ENCODE data around the gene KRTAP5-8. TPM values are rescaled to one million over a fixed set of nuclear protein-coding genes. Genes with fewer than 3 reads are reported as not detected.
A peak's percentile ranks its signal among the peaks of the same experiment; 100 is the strongest.
"Not testable (repeated sequence)": the region's sequence is repeated elsewhere in the genome, so short reads cannot be mapped to it uniquely, and the experiment has no call there.

The KRTAP5-8 gene
- not detected for total RNA-seq

GRCh38 chr11:71537977-71538665 is at the start of gene KRTAP5-8:
Gene KRTAP5-8, plus strand, starts transcription at chr11:71538025. Its CDS starts 31 bp downstream, at chr11:71538056.
- H3K27me3 Mint-ChIP-seq (ENCODE audit: low read depth); H3K36me3 Mint-ChIP-seq (ENCODE audit: insufficient read depth in 2 of 2); DNase-seq; H3K27ac Mint-ChIP-seq; ATAC-seq (replicated peaks in 1 of 2); H3K4me3 Mint-ChIP-seq: not testable (repeated sequence)
- H3K9me3 Mint-ChIP-seq: peaks cover 6 to 11% of the 10 kb centered on the region in 2 donors
- H3K4me1 Mint-ChIP-seq (ENCODE audit: low read depth): peaks cover 13% of the 10 kb centered on the region

- no peaks in the 10 kb centered on the region for H3K9me3 Mint-ChIP-seq
- ATAC-seq (replicated peaks in 1 of 2) (peak; percentile 11 to 16), DNase-seq (no peak)
- H3K4me3 Mint-ChIP-seq: peak overlapping the region; percentile 7 to 18
- H3K27me3 Mint-ChIP-seq (ENCODE audit: low read depth): no peaks in the 10 kb centered on the region
- H3K4me1 Mint-ChIP-seq (ENCODE audit: low read depth): peaks cover 27% of the 10 kb centered on the region
- H3K27ac Mint-ChIP-seq: peak overlapping the region; percentile 84
- peaks cover 10 to 27% of the 10 kb centered on the region in 2 donors for H3K36me3 Mint-ChIP-seq (ENCODE audit: insufficient read depth in 2 of 2)
These were observed 49.0 kb upstream of the KRTAP5-8 start for GRCh38 chr11:71488681-71489270.

- peak overlapping the region; percentile 84 for H3K27ac Mint-ChIP-seq
- ATAC-seq (replicated peaks in 1 of 2) (peak; percentile 88 to 96), DNase-seq (peak; percentile 67 to 73)
- H3K4me3 Mint-ChIP-seq: peak overlapping the region; percentile 23 to 36
- no peaks in the 10 kb centered on the region for H3K27me3 Mint-ChIP-seq (ENCODE audit: low read depth)
- H3K36me3 Mint-ChIP-seq (ENCODE audit: insufficient read depth in 2 of 2): peaks cover 9 to 26% of the 10 kb centered on the region in 2 donors
- H3K9me3 Mint-ChIP-seq: no peaks in the 10 kb centered on the region
- peaks cover 27% of the 10 kb centered on the region for H3K4me1 Mint-ChIP-seq (ENCODE audit: low read depth)
These were observed 48.3 kb upstream of the KRTAP5-8 start for GRCh38 chr11:71489311-71490043.

GRCh38 chr11:71490044-71490730 is 47.6 kb upstream of the KRTAP5-8 start:
- no peak for ATAC-seq (replicated peaks in 1 of 2)

GRCh38 chr11:71490731-71491390 is 47.0 kb upstream of the KRTAP5-8 start:
- no peak overlapping the region for H3K27ac Mint-ChIP-seq
- H3K4me1 Mint-ChIP-seq (ENCODE audit: low read depth): peaks cover 27% of the 10 kb centered on the region
- no peak for ATAC-seq (replicated peaks in 1 of 2)
- no peak overlapping the region for H3K4me3 Mint-ChIP-seq
- H3K9me3 Mint-ChIP-seq: no peaks in the 10 kb centered on the region
- no peaks in the 10 kb centered on the region for H3K27me3 Mint-ChIP-seq (ENCODE audit: low read depth)
- H3K36me3 Mint-ChIP-seq (ENCODE audit: insufficient read depth in 2 of 2): peaks cover 9 to 32% of the 10 kb centered on the region in 2 donors
- DNase-seq: no peak

More at GRCh38 chr11:71490044-71490730, 47.6 kb upstream of the KRTAP5-8 start:
- Mint-ChIP-seq H3K36me3 (ENCODE audit: insufficient read depth in 2 of 2) (peaks cover 9 to 31% of the 10 kb centered on the region in 2 donors), H3K27me3 (ENCODE audit: low read depth) (no peaks in the 10 kb centered on the region), H3K9me3 (no peaks in the 10 kb centered on the region), H3K4me3 (no peak overlapping the region), H3K27ac (peak overlapping the region; percentile 39), H3K4me1 (ENCODE audit: low read depth) (peaks cover 27% of the 10 kb centered on the region)
- no peak for DNase-seq

GRCh38 chr11:71491531-71491930 is 46.3 kb upstream of the KRTAP5-8 start:
- H3K36me3 Mint-ChIP-seq (ENCODE audit: insufficient read depth in 2 of 2): peaks cover 4 to 26% of the 10 kb centered on the region in 2 donors

GRCh38 chr11:71491940-71492339 is 45.9 kb upstream of the KRTAP5-8 start:
- no peak overlapping the region for H3K27ac Mint-ChIP-seq
- no peak for ATAC-seq (replicated peaks in 1 of 2)
- peaks cover 3 to 25% of the 10 kb centered on the region in 2 donors for H3K36me3 Mint-ChIP-seq (ENCODE audit: insufficient read depth in 2 of 2)
- DNase-seq: no peak
- H3K27me3 Mint-ChIP-seq (ENCODE audit: low read depth): no peaks in the 10 kb centered on the region
- no peaks in the 10 kb centered on the region for H3K9me3 Mint-ChIP-seq
- H3K4me3 Mint-ChIP-seq: no peak overlapping the region
- H3K4me1 Mint-ChIP-seq (ENCODE audit: low read depth): peaks cover 27% of the 10 kb centered on the region

More at GRCh38 chr11:71491531-71491930, 46.3 kb upstream of the KRTAP5-8 start:
- Mint-ChIP-seq H3K27me3 (ENCODE audit: low read depth) (no peaks in the 10 kb centered on the region), H3K4me1 (ENCODE audit: low read depth) (peaks cover 27% of the 10 kb centered on the region), H3K27ac (no peak overlapping the region), H3K9me3 (no peaks in the 10 kb centered on the region), H3K4me3 (no peak overlapping the region)
- ATAC-seq (replicated peaks in 1 of 2) (no peak), DNase-seq (no peak)

- Mint-ChIP-seq H3K27ac (no peak overlapping the region), H3K36me3 (ENCODE audit: insufficient read depth in 2 of 2) (peaks cover 9 to 30% of the 10 kb centered on the region in 2 donors), H3K9me3 (no peaks in the 10 kb centered on the region), H3K4me3 (no peak overlapping the region), H3K4me1 (ENCODE audit: low read depth) (peaks cover 5% of the 10 kb centered on the region), H3K27me3 (ENCODE audit: low read depth) (no peaks in the 10 kb centered on the region)
- DNase-seq (no peak), ATAC-seq (replicated peaks in 1 of 2) (no peak)
These were observed 42.3 kb upstream of the KRTAP5-8 start for GRCh38 chr11:71495286-71496230.

GRCh38 chr11:71496421-71496820 is 41.4 kb upstream of the KRTAP5-8 start:
- no peak for DNase-seq
- no peak overlapping the region for H3K27ac Mint-ChIP-seq
- no peaks in the 10 kb centered on the region for H3K9me3 Mint-ChIP-seq

GRCh38 chr11:71498091-71498490 is 39.7 kb upstream of the KRTAP5-8 start:
- ATAC-seq (replicated peaks in 1 of 2) (no peak), DNase-seq (no peak)
- H3K4me3 Mint-ChIP-seq: no peak overlapping the region
- peaks cover 5% of the 10 kb centered on the region for H3K4me1 Mint-ChIP-seq (ENCODE audit: low read depth)
- no peaks in the 10 kb centered on the region for H3K9me3 Mint-ChIP-seq
- H3K36me3 Mint-ChIP-seq (ENCODE audit: insufficient read depth in 2 of 2): peaks cover 9 to 26% of the 10 kb centered on the region in 2 donors
- H3K27me3 Mint-ChIP-seq (ENCODE audit: low read depth): no peaks in the 10 kb centered on the region
- H3K27ac Mint-ChIP-seq: no peak overlapping the region

More at GRCh38 chr11:71496421-71496820, 41.4 kb upstream of the KRTAP5-8 start:
- H3K36me3 Mint-ChIP-seq (ENCODE audit: insufficient read depth in 2 of 2): peaks cover 9 to 25% of the 10 kb centered on the region in 2 donors
- no peak for ATAC-seq (replicated peaks in 1 of 2)
- peaks cover 5% of the 10 kb centered on the region for H3K4me1 Mint-ChIP-seq (ENCODE audit: low read depth)
- no peaks in the 10 kb centered on the region for H3K27me3 Mint-ChIP-seq (ENCODE audit: low read depth)
- no peak overlapping the region for H3K4me3 Mint-ChIP-seq

GRCh38 chr11:71499125-71499524 is 38.7 kb upstream of the KRTAP5-8 start:
- ATAC-seq (replicated peaks in 1 of 2) (no peak), DNase-seq (no peak)
- H3K27me3 Mint-ChIP-seq (ENCODE audit: low read depth): no peaks in the 10 kb centered on the region
- H3K4me1 Mint-ChIP-seq (ENCODE audit: low read depth): peaks cover 5% of the 10 kb centered on the region
- no peaks in the 10 kb centered on the region for H3K9me3 Mint-ChIP-seq
- H3K4me3 Mint-ChIP-seq: no peak overlapping the region
- no peak overlapping the region for H3K27ac Mint-ChIP-seq
- peaks cover 9 to 26% of the 10 kb centered on the region in 2 donors for H3K36me3 Mint-ChIP-seq (ENCODE audit: insufficient read depth in 2 of 2)
